HG03108 (cell line): Measurements from ENCODE around the gene TXNRD3.
"Not testable (repeated sequence)": the region's sequence is repeated elsewhere in the genome, so short reads cannot be mapped to it uniquely, and the experiment has no call there.

ENCODE experiments used
- ATAC-seq: cut with Tn5 transposase; IDR thresholded peaks from one replicate; pipeline ENCODE4 v1.9.1; 2021; ENCODE audit warnings: moderate library complexity; ENCODE audit not compliant: unreplicated experiment

The TXNRD3 gene

GRCh38 chr3:126649556-126650092 lies 5.3 kb downstream of the TXNRD3 start:
- ATAC-seq, result no peak

GRCh38 chr3:126646674-126647073 lies 8.2 kb downstream of the TXNRD3 start:
- ATAC-seq, result no peak

- ATAC-seq, result no peak
These were observed 10.3 kb downstream of the TXNRD3 start for GRCh38 chr3:126644615-126645014.

GRCh38 chr3:126638790-126639189 lies 16.1 kb downstream of the TXNRD3 start:
- ATAC-seq, result no peak

GRCh38 chr3:126636436-126636835 lies 18.5 kb downstream of the TXNRD3 start:
- ATAC-seq, result no peak

GRCh38 chr3:126634803-126635202 lies 20.1 kb downstream of the TXNRD3 start:
- ATAC-seq, result no peak

- ATAC-seq, result no peak
These were observed 24.9 kb downstream of the TXNRD3 start for GRCh38 chr3:126630020-126630419.

- ATAC-seq, result not testable (repeated sequence)
These were observed 29.2 kb downstream of the TXNRD3 start for GRCh38 chr3:126625735-126626134.

- no peak for ATAC-seq
These were observed 32.2 kb downstream of the TXNRD3 start for GRCh38 chr3:126622694-126623093.

- no peak for ATAC-seq
These were observed 33.1 kb downstream of the TXNRD3 start for GRCh38 chr3:126621627-126622345.

GRCh38 chr3:126621171-126621570 lies 33.8 kb downstream of the TXNRD3 start:
- ATAC-seq, result no peak

- ATAC-seq, result no peak
These were observed 34.2 kb downstream of the TXNRD3 start for GRCh38 chr3:126620738-126621137.

- no peak for ATAC-seq
These were observed 36.2 kb downstream of the TXNRD3 start for GRCh38 chr3:126618760-126619159.

GRCh38 chr3:126618021-126618420 lies 36.9 kb downstream of the TXNRD3 start:
- no peak for ATAC-seq

GRCh38 chr3:126617571-126617970 lies 37.4 kb downstream of the TXNRD3 start:
- no peak for ATAC-seq

GRCh38 chr3:126616931-126617330 lies 38.0 kb downstream of the TXNRD3 start:
- no peak for ATAC-seq

- no peak for ATAC-seq
These were observed 41.3 kb downstream of the TXNRD3 start for GRCh38 chr3:126613479-126614188.

- ATAC-seq, result no peak
These were observed 42.3 kb downstream of the TXNRD3 start for GRCh38 chr3:126612479-126613205.

- no peak for ATAC-seq
These were observed 45.0 kb downstream of the TXNRD3 start for GRCh38 chr3:126609909-126610308.

GRCh38 chr3:126607214-126607908 lies 47.6 kb downstream of the TXNRD3 start:
- no peak for ATAC-seq

GRCh38 chr3:126606001-126606400 lies 48.9 kb downstream of the TXNRD3 start:
- no peak for ATAC-seq
